HG02973 (cell line): Measurements from ENCODE around the gene SLC6A7.

Experiments
- ATAC-seq: cut with Tn5 transposase; IDR thresholded peaks from one replicate; pipeline ENCODE4 v1.9.1; 2021; ENCODE audit warnings: moderate library complexity; ENCODE audit not compliant: unreplicated experiment

Gene SLC6A7

GRCh38 chr5:150172556-150172955, 17.3 kb upstream of the SLC6A7 start:
- no peak for ATAC-seq

- no peak for ATAC-seq
Measured at GRCh38 chr5:150173161-150173560, 16.7 kb upstream of the SLC6A7 start.

GRCh38 chr5:150174285-150174684, 15.6 kb upstream of the SLC6A7 start:
- no peak for ATAC-seq

GRCh38 chr5:150175076-150175475, 14.8 kb upstream of the SLC6A7 start:
- no peak for ATAC-seq

GRCh38 chr5:150175536-150175935, 14.3 kb upstream of the SLC6A7 start:
- ATAC-seq: no peak

- no peak for ATAC-seq
Measured at GRCh38 chr5:150176745-150177477, 13.0 kb upstream of the SLC6A7 start.

- ATAC-seq: no peak
Measured at GRCh38 chr5:150177721-150178120, 12.1 kb upstream of the SLC6A7 start.

- peak; percentile 57 for ATAC-seq
Measured at GRCh38 chr5:150178262-150178661, 11.6 kb upstream of the SLC6A7 start.

- no peak for ATAC-seq
Measured at GRCh38 chr5:150179019-150179620, 10.7 kb upstream of the SLC6A7 start.

GRCh38 chr5:150180241-150181026, 9.4 kb upstream of the SLC6A7 start:
- no peak for ATAC-seq

GRCh38 chr5:150181027-150181426, 8.8 kb upstream of the SLC6A7 start:
- no peak for ATAC-seq

- no peak for ATAC-seq
Measured at GRCh38 chr5:150181766-150182545, 7.9 kb upstream of the SLC6A7 start.

GRCh38 chr5:150182774-150183173, 7.1 kb upstream of the SLC6A7 start:
- ATAC-seq: no peak

GRCh38 chr5:150183436-150183835, 6.4 kb upstream of the SLC6A7 start:
- ATAC-seq: no peak

GRCh38 chr5:150184006-150184405, 5.9 kb upstream of the SLC6A7 start:
- ATAC-seq: no peak

GRCh38 chr5:150184990-150185912, 4.6 kb upstream of the SLC6A7 start:
- no peak for ATAC-seq

GRCh38 chr5:150186137-150186536, 3.7 kb upstream of the SLC6A7 start:
- ATAC-seq: no peak

GRCh38 chr5:150186897-150187296, 3.0 kb upstream of the SLC6A7 start:
- no peak for ATAC-seq

- ATAC-seq: no peak
Measured at GRCh38 chr5:150188146-150188842, 1.6 kb upstream of the SLC6A7 start.
